HUES48 (cell line): Measurements from ENCODE around the gene PTAFR.

Experiments
- H3K27ac ChIP-seq: one replicate; pipeline ENCODE4 v1.7.0; 2013; ENCODE audit warnings: low read depth, low read length, inconsistent platforms
- H3K27me3 ChIP-seq: 2 replicates; pipeline ENCODE4 v1.6.1; 2013; ENCODE audit warnings: mild to moderate bottlenecking, low read length; ENCODE audit not compliant: control insufficient read depth, insufficient read depth
- H3K36me3 ChIP-seq: 2 replicates; pipeline ENCODE4 v1.6.1; 2013; ENCODE audit warnings: low read length; ENCODE audit not compliant: control insufficient read depth, insufficient read depth
- H3K4me1 ChIP-seq: 2 replicates; pipeline ENCODE4 v1.6.1; 2013; ENCODE audit warnings: mild to moderate bottlenecking, low read length; ENCODE audit not compliant: control insufficient read depth, insufficient read depth
- H3K4me3 ChIP-seq: 2 replicates; pipeline ENCODE4 v1.5.1; 2013; ENCODE audit warnings: mild to moderate bottlenecking, low read depth, low read length
- H3K9ac ChIP-seq: 2 replicates; pipeline ENCODE4 v1.6.1; 2013; ENCODE audit warnings: mild to moderate bottlenecking, low read depth, low read length, moderate library complexity
- H3K9me3 ChIP-seq: 2 replicates; pipeline ENCODE4 v1.6.1; 2013; ENCODE audit warnings: low read length; ENCODE audit not compliant: control insufficient read depth, insufficient read depth

Gene PTAFR

DNA sequence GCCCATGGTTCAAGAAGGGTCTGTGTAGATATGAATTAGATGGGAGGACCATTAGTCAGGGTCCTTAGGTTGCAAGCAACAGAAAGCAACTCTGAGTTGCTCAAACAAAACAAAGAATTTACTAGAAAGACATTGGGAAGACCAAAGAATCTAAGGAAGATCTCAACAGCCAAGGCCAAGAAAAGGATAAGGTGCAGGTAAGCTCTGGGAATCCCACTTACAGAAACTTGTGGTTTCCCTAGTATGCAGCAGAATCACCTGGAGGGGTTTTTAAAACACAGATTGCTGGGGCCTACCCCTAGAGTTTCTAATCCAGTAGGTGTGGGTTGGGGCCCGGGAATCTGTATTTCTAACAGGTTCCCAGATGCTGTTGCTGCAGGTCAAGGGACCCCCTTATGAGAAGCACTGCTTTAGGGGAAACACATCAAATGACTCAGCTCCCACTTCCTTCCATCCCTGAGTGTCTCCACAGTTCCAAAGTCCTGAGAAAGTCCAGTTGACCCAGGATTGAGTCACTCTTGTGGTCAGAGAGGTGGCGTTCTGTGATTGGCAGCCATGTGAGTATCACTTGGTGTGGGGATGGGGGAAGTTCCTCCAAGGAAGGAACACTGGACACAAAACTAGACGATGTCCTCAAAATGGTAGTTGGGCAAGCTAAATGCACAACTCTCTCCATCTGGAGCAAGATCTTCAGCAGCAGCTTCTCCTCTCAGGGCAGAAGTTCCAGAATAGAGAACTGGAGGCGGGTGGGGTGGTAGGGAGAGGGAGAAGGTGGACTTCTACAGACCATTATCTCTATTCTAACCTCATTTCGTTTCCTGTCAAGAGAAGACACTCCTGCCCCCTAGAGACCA, 63.9 kb downstream of the PTAFR start:
- Histone ChIP-seq H3K27me3 (no peaks in the 10 kb centered on the region), H3K27ac (no peak overlapping the region), H3K9ac (no peak overlapping the region)

DNA sequence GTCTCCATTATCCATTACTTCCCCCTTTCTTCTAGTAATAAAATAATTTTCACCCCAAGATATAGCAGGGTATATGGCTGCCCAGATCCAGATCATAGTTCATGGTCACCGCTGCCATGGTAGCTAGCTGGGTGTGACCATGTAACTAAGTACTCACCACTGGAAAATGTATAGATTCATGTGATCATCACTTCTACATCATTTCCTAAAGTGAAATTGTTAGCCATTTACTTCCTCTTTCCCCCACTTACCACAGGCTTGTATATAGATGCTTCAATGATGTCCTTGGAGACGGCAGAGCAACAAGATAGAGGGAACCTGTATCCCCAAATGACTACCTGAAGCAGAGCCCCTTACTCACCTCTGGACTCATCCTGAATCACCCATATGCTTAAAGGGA, 65.3 kb downstream of the PTAFR start:
- no peaks in the 10 kb centered on the region for H3K4me1 ChIP-seq
- no peak overlapping the region for H3K4me3 ChIP-seq
- H3K27ac ChIP-seq, result no peak overlapping the region

More for the DNA sequence above, 63.9 kb downstream of the PTAFR start:
- Histone ChIP-seq H3K36me3 (no peaks in the 10 kb centered on the region), H3K9me3 (no peaks in the 10 kb centered on the region), H3K4me1 (no peaks in the 10 kb centered on the region), H3K4me3 (no peak overlapping the region)

DNA sequence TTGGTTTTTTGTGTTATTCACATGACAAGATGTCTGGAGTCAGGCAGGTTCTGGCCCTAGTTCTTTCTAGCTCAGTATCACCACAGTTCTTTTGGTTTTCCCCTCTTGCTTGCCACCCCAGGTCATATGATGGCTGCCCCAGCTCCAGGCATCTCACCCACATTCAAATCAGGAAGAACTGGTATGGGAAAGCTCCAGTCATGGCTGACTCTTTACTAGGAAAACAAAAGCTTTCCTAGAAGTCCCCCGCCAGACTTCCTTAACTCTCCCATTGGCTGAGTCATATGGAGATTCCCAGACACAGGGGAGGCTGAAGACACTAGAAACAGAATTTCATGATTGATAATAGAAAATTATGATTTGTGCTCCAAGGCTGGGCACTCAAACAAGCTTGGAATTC, 65.9 kb downstream of the PTAFR start:
- Histone ChIP-seq H3K9me3 (no peaks in the 10 kb centered on the region), H3K36me3 (no peaks in the 10 kb centered on the region), H3K27ac (no peak overlapping the region), H3K4me1 (0 out of 2 replicates have a peak, but pooled peaks cover 2% of the 10 kb centered on the region), H3K9ac (no peak overlapping the region), H3K27me3 (no peaks in the 10 kb centered on the region), H3K4me3 (no peak overlapping the region)

More for the DNA sequence above, 65.3 kb downstream of the PTAFR start:
- Histone ChIP-seq H3K9me3 (no peaks in the 10 kb centered on the region), H3K36me3 (no peaks in the 10 kb centered on the region), H3K9ac (no peak overlapping the region), H3K27me3 (no peaks in the 10 kb centered on the region)

DNA sequence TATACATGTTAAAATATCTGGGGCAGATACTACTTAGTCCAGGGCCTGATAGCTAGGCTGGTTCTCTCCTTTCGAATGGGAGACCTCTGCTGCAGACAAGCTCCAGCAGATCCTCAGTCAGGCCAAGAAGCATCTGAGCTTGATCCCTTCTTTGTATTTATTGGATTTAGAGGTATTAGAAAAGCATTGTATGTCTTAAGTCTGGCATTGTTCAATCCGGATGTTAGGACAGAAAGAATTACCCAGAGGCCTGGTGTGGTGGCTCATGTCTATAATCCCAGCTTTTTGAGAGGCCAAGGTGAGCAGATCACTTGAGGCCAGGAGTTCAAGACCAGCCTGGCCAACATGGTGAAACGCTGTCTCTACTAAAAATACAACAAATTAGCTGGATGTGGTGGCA, 66.9 kb downstream of the PTAFR start:
- Histone ChIP-seq H3K27me3 (no peaks in the 10 kb centered on the region), H3K9me3 (no peaks in the 10 kb centered on the region), H3K9ac (no peak overlapping the region), H3K27ac (no peak overlapping the region), H3K36me3 (no peaks in the 10 kb centered on the region), H3K4me1 (0 out of 2 replicates have a peak, but pooled peaks cover 9% of the 10 kb centered on the region), H3K4me3 (no peak overlapping the region)

DNA sequence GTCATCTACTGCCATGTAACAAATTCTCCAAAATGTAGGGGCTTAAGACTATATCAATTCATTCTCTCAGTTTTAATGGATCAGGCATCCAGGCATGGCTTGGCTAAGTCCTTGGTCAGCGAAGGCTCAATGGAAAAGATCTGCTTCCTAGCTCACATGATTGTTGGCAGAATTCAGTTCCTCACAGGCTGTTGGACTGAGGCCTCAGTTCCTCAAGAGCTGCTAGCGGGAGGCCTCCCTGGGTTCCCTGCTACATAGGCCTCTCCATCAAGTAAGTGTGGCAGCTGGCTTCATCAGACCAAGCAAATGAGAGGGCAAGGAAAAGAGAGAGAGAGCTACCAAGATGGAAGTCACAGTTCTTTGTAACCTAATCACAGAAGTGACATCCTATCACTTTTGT, 68.5 kb downstream of the PTAFR start:
- no peak overlapping the region for H3K4me3 ChIP-seq
- H3K9ac ChIP-seq, result no peak overlapping the region
- H3K4me1 ChIP-seq, result 0 out of 2 replicates have a peak, but pooled peaks cover 11% of the 10 kb centered on the region
- no peak overlapping the region for H3K27ac ChIP-seq
- no peaks in the 10 kb centered on the region for H3K27me3 ChIP-seq
- no peaks in the 10 kb centered on the region for H3K9me3 ChIP-seq
- no peaks in the 10 kb centered on the region for H3K36me3 ChIP-seq

DNA sequence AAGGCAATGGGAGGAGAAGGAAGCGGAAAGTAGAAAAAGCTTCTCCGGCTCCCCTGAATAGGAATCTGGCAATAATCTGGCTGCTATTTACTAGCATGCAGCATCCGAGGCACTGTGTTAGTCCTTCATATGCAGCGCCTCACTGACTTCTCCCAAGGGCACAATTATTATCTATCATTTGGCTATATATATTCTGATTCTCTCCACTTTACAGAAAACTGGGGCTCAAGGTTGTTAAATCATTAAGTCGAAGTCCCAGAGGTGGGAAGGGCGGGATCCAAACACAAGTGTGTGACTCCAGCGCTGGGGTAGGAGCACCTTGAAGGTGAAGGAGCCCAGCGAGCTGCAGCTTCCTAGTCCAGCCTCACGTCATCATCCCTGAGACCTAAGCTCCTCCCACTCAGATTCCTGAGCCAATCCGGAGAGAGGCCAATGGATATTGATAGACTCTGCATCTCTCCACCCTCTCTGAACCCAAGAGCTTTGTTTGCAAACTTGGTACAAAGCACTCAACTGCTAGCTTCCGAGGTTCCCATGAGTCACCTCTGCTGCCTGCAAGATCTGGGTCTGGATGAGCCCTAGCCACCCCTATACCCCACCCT, 71.5 kb downstream of the PTAFR start:
- no peaks in the 10 kb centered on the region for H3K36me3 ChIP-seq
- 0 out of 2 replicates have a peak overlapping the region, but pooled peaks have one; percentile 21 for H3K9ac ChIP-seq
- no peaks in the 10 kb centered on the region for H3K9me3 ChIP-seq
- peak overlapping the region; percentile 15 for H3K27ac ChIP-seq
- H3K27me3 ChIP-seq, result no peaks in the 10 kb centered on the region
- 0 out of 2 replicates have a peak, but pooled peaks cover 11% of the 10 kb centered on the region for H3K4me1 ChIP-seq
- H3K4me3 ChIP-seq, result peak overlapping the region; percentile 45

DNA sequence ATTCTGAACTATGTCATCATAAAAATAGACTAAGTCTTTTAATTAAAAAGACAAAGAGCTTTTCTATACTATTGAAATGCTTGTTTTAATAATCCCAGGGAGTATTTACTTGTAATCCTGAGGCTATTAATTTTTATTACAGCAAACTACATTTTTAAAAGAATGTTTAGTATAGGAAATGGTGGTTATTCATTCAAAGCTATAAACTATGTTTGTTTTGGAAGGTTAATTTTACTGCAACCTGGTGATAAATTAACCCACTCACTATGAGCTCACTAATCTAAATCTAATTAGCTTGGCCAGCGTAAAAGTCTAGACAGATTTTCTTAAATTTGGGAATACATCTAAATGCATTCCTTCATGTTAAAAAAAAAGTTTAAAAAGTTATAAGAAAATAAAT, 74.3 kb downstream of the PTAFR start:
- H3K4me1 ChIP-seq, result 0 out of 2 replicates have a peak, but pooled peaks cover 11% of the 10 kb centered on the region
- H3K4me3 ChIP-seq, result no peak overlapping the region
- no peak overlapping the region for H3K9ac ChIP-seq
- H3K36me3 ChIP-seq, result no peaks in the 10 kb centered on the region
- no peak overlapping the region for H3K27ac ChIP-seq
- no peaks in the 10 kb centered on the region for H3K27me3 ChIP-seq
- no peaks in the 10 kb centered on the region for H3K9me3 ChIP-seq

DNA sequence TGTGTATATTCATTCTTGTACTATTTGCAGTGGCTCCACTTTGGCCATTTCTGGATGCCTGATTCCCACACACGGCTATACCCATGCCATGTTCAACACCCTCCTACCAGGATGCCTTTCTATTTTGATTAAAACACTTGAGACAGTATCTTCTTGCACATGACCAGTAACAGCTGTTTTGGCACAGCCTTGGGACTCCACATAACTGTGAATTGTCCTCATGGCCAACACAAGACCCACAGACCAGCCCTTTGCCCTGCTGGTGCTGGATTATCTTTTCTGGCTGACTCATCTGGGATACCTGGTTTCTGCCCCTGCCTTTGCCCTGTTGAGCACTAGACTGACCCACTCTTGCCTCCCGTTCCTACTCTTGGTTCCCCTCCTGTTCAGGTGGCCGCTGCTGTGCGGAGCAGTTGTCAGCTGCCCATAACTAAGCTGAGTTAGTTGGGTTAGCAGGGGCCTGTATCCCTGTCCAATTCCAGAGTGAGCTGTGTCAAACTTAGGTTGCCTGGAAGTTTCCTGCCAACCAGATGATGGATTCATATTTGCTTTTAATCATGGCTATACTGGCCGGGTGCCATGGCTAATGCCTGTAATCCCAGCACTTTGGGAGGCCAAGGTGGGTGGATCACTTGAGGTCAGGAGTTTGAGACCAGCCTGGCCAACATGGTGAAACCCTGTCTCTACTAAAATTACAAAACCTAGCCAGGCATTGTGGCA, 77.3 kb downstream of the PTAFR start:
- H3K27me3 ChIP-seq, result no peaks in the 10 kb centered on the region
- H3K27ac ChIP-seq, result no peak overlapping the region
- no peaks in the 10 kb centered on the region for H3K9me3 ChIP-seq
- no peak overlapping the region for H3K9ac ChIP-seq
- H3K4me3 ChIP-seq, result no peak overlapping the region
- no peaks in the 10 kb centered on the region for H3K36me3 ChIP-seq
- H3K4me1 ChIP-seq, result no peaks in the 10 kb centered on the region
